HepG2 (cell line): ENCODE results near the gene FAM228A. TPM values are rescaled to one million over a fixed set of nuclear protein-coding genes. Genes with fewer than 3 reads are reported as not detected.

Experiments
- DR1 ChIP-seq: sonication (generic); formaldehyde crosslinking; IDR thresholded peaks from 2 replicates; pipeline ENCODE4 v1.8.0; 2021; ENCODE audit warnings: mild to moderate bottlenecking, missing genetic modification reagents, inconsistent platforms
- FOSL2 ChIP-seq: sonication (generic); formaldehyde crosslinking; IDR thresholded peaks from 2 replicates; pipeline ENCODE4 v1.4.0; 2020; ENCODE audit warnings: missing genetic modification reagents
- GZF1 ChIP-seq: sonication (generic); formaldehyde crosslinking; IDR thresholded peaks from 2 replicates; pipeline ENCODE4 v1.5.1; 2020; ENCODE audit warnings: mild to moderate bottlenecking, missing genetic modification reagents
- HNRNPH1 ChIP-seq: fragments of 200-400 bp; formaldehyde crosslinking; optimal IDR thresholded peaks from 2 replicates; pipeline ENCODE3; 2017; ENCODE audit warnings: mild to moderate bottlenecking, low read depth, low read length
- NR1H2 ChIP-seq: sonication (generic); formaldehyde crosslinking; IDR thresholded peaks from 2 replicates; pipeline ENCODE4 v1.8.1; 2022; ENCODE audit warnings: low read depth, missing genetic modification reagents, borderline replicate concordance
- PAF1 ChIP-seq: IDR thresholded peaks from 2 replicates; pipeline ENCODE4 v1.6.1; 2016; ENCODE audit warnings: missing genetic modification reagents, missing compliant biosample characterization
- PAX8 ChIP-seq: sonication (generic); formaldehyde crosslinking; IDR thresholded peaks from 2 replicates; pipeline ENCODE4 v1.8.0; 2022; ENCODE audit warnings: mild to moderate bottlenecking, missing genetic modification reagents, borderline replicate concordance
- TP53 ChIP-seq: sonication (generic); formaldehyde crosslinking; conservative IDR thresholded peaks from 2 replicates; pipeline ENCODE4 v1.4.0; 2020; ENCODE audit warnings: missing genetic modification reagents
- ZMYM3 ChIP-seq: sonication (generic); formaldehyde crosslinking; IDR thresholded peaks from 2 replicates; pipeline ENCODE4 v1.5.1; 2020; ENCODE audit warnings: mild to moderate bottlenecking, missing genetic modification reagents
- ZNF296 ChIP-seq: sonication (generic); formaldehyde crosslinking; conservative IDR thresholded peaks from 2 replicates; pipeline ENCODE4 v1.5.0; 2020; ENCODE audit warnings: mild to moderate bottlenecking, missing genetic modification reagents
- ZNF558 ChIP-seq: sonication (generic); formaldehyde crosslinking; IDR thresholded peaks from 2 replicates; pipeline ENCODE4 v1.9.0; 2022; ENCODE audit warnings: mild to moderate bottlenecking, missing genetic modification reagents, borderline replicate concordance
- ZNF713 ChIP-seq: sonication (generic); formaldehyde crosslinking; IDR thresholded peaks from 2 replicates; pipeline ENCODE4 v1.4.0; 2020; ENCODE audit warnings: mild to moderate bottlenecking, missing genetic modification reagents
- ZNF768 ChIP-seq: sonication (generic); formaldehyde crosslinking; IDR thresholded peaks from 2 replicates; pipeline ENCODE4 v1.4.0; 2020; ENCODE audit warnings: missing genetic modification reagents
- ZSCAN22 ChIP-seq: sonication (generic); formaldehyde crosslinking; IDR thresholded peaks from 2 replicates; pipeline ENCODE4 v1.4.0; 2020; ENCODE audit warnings: mild to moderate bottlenecking, missing genetic modification reagents
- polyA plus RNA-seq, 8 experiments: library from polyadenylated mRNA; depleted of rRNA in 3 of 8; stranded (reverse) in 7 of 8; unstranded in 1 of 8; fragments of >200 nt; fragmentation: Illumina TruSeq in 4 of 8; extraction: Trizol in 4 of 8; gene quantifications; 2 replicates each; pipeline versions ENCODE4 v1.2.1 to v1.2.3, GENCODE V29; 2011 to 2016; ENCODE audit warnings: low read depth in 4 of 8, missing spikeins in 1 of 8, mixed read lengths in 1 of 8; ENCODE audit not compliant: insufficient read depth in 1 of 8
- total RNA-seq, 5 experiments: library from RNA; depleted of rRNA; stranded (reverse); fragments of >200 nt; fragmentation: Illumina TruSeq; extraction: Trizol; gene quantifications; 2 replicates each; pipeline ENCODE4 v1.2.3, GENCODE V29; 2016; ENCODE audit warnings: low read depth in 1 of 5
- TF ChIP-seq, protein P1 (sequence below): IDR thresholded peaks from 2 replicates; pipeline ENCODE4 v1.6.1; 2018; ENCODE audit warnings: missing genetic modification reagents
- TF ChIP-seq, protein P2 (sequence below): sonication (generic); formaldehyde crosslinking; IDR thresholded peaks from 2 replicates; pipeline ENCODE4 v1.5.1; 2020; ENCODE audit warnings: mild to moderate bottlenecking, missing genetic modification reagents, borderline replicate concordance
- TF ChIP-seq, protein P3 (sequence below): sonication (generic); formaldehyde crosslinking; IDR thresholded peaks from 2 replicates; pipeline ENCODE4 v1.4.0; 2020; ENCODE audit warnings: mild to moderate bottlenecking, missing genetic modification reagents
- TF ChIP-seq, protein P4 (sequence below): sonication (generic); formaldehyde crosslinking; IDR thresholded peaks from 2 replicates; pipeline ENCODE4 v1.4.0; 2020; ENCODE audit warnings: mild to moderate bottlenecking, missing genetic modification reagents, borderline replicate concordance
- TF ChIP-seq, protein P5 (sequence below), 2 experiments: fragments of 450-650 bp in 1 of 2; sonication (generic) in 1 of 2; formaldehyde crosslinking; IDR thresholded peaks; 2 replicates each; pipeline versions ENCODE4 v1.5.0 to v1.8.0; 2020 to 2022; ENCODE audit warnings: mild to moderate bottlenecking in 1 of 2, missing genetic modification reagents in 1 of 2
- TF ChIP-seq, protein P6 (sequence below): sonication (generic); formaldehyde crosslinking; IDR thresholded peaks from 2 replicates; pipeline ENCODE4 v1.8.0; 2022; ENCODE audit warnings: missing genetic modification reagents, mild to moderate bottlenecking, borderline replicate concordance
- TF ChIP-seq, protein P7 (sequence below): sonication (generic); formaldehyde crosslinking; IDR thresholded peaks from 2 replicates; pipeline ENCODE4 v1.4.0; 2020; ENCODE audit warnings: mild to moderate bottlenecking, missing genetic modification reagents

The FAM228A gene
- total and polyA plus RNA-seq, 2 of the 13 experiments (the other 11 are each of a cell fraction or from before 2014, with no cell fraction given) = not detected

DNA sequence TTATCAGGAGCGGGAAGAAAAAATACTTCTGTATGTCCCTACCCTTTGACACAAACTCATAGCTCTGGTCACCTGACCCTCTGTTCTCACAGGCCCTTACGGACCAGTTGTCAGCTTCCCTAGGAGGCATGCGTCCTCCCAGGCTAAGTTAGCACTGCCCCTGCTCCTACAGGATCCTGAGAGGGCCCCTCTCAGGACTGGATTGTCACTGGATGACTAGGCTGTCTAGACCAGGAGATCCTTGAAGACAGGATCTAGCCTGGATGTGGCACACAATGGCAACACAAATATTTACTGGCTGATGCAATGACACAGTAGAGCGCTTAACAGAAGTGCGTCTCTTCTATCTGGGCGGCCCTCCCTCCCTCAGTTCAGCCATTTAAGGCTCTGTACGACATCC is 7.7 kb downstream of the FAM228A start (continued):
- TF ChIP-seq FOSL2 (peak; percentile 47), ZMYM3 (no peak), ZSCAN22 (no peak), ZNF768 (no peak), HNRNPH1 (no peak), DR1 (CRISPR knock-in tag) (no peak), ZNF558 (no peak), PAX8 (CRISPR knock-in tag) (no peak), NR1H2 (CRISPR knock-in tag) (no peak), GZF1 (CRISPR knock-in tag) (no peak), TP53 (CRISPR knock-in tag) (no peak), ZNF296 (no peak), ZNF713 (no peak), PAF1 (CRISPR knock-in tag) (no peak)
- TF ChIP-seq, protein P1, sequence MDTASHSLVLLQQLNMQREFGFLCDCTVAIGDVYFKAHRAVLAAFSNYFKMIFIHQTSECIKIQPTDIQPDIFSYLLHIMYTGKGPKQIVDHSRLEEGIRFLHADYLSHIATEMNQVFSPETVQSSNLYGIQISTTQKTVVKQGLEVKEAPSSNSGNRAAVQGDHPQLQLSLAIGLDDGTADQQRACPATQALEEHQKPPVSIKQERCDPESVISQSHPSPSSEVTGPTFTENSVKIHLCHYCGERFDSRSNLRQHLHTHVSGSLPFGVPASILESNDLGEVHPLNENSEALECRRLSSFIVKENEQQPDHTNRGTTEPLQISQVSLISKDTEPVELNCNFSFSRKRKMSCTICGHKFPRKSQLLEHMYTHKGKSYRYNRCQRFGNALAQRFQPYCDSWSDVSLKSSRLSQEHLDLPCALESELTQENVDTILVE (CRISPR knock-in tag) = no peak
- TF ChIP-seq, protein P2, sequence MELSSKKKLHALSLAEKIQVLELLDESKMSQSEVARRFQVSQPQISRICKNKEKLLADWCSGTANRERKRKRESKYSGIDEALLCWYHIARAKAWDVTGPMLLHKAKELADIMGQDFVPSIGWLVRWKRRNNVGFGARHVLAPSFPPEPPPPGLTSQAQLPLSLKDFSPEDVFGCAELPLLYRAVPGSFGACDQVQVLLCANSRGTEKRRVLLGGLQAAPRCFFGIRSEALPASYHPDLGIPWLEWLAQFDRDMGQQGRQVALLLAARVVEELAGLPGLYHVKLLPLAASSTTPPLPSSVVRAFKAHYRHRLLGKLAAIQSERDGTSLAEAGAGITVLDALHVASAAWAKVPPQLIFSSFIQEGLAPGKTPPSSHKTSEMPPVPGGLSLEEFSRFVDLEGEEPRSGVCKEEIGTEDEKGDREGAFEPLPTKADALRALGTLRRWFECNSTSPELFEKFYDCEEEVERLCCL = no peak
- TF ChIP-seq, protein P3, sequence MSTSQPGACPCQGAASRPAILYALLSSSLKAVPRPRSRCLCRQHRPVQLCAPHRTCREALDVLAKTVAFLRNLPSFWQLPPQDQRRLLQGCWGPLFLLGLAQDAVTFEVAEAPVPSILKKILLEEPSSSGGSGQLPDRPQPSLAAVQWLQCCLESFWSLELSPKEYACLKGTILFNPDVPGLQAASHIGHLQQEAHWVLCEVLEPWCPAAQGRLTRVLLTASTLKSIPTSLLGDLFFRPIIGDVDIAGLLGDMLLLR (CRISPR knock-in tag) = no peak
- TF ChIP-seq, protein P4, sequence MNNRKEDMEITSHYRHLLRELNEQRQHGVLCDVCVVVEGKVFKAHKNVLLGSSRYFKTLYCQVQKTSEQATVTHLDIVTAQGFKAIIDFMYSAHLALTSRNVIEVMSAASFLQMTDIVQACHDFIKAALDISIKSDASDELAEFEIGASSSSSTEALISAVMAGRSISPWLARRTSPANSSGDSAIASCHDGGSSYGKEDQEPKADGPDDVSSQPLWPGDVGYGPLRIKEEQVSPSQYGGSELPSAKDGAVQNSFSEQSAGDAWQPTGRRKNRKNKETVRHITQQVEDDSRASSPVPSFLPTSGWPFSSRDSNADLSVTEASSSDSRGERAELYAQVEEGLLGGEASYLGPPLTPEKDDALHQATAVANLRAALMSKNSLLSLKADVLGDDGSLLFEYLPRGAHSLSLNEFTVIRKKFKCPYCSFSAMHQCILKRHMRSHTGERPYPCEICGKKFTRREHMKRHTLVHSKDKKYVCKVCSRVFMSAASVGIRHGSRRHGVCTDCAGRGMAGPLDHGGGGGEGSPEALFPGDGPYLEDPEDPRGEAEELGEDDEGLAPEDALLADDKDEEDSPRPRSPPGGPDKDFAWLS (CRISPR knock-in tag) = no peak
- TF ChIP-seq, protein P5, sequence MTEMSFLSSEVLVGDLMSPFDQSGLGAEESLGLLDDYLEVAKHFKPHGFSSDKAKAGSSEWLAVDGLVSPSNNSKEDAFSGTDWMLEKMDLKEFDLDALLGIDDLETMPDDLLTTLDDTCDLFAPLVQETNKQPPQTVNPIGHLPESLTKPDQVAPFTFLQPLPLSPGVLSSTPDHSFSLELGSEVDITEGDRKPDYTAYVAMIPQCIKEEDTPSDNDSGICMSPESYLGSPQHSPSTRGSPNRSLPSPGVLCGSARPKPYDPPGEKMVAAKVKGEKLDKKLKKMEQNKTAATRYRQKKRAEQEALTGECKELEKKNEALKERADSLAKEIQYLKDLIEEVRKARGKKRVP (CRISPR knock-in tag; IDR thresholded peaks at IDR 0.05) = peak; percentile 63 to 98; a peak in 2 of 4 replicates
- TF ChIP-seq, protein P6, sequence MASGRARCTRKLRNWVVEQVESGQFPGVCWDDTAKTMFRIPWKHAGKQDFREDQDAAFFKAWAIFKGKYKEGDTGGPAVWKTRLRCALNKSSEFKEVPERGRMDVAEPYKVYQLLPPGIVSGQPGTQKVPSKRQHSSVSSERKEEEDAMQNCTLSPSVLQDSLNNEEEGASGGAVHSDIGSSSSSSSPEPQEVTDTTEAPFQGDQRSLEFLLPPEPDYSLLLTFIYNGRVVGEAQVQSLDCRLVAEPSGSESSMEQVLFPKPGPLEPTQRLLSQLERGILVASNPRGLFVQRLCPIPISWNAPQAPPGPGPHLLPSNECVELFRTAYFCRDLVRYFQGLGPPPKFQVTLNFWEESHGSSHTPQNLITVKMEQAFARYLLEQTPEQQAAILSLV (CRISPR knock-in tag) = no peak
- TF ChIP-seq, protein P7, sequence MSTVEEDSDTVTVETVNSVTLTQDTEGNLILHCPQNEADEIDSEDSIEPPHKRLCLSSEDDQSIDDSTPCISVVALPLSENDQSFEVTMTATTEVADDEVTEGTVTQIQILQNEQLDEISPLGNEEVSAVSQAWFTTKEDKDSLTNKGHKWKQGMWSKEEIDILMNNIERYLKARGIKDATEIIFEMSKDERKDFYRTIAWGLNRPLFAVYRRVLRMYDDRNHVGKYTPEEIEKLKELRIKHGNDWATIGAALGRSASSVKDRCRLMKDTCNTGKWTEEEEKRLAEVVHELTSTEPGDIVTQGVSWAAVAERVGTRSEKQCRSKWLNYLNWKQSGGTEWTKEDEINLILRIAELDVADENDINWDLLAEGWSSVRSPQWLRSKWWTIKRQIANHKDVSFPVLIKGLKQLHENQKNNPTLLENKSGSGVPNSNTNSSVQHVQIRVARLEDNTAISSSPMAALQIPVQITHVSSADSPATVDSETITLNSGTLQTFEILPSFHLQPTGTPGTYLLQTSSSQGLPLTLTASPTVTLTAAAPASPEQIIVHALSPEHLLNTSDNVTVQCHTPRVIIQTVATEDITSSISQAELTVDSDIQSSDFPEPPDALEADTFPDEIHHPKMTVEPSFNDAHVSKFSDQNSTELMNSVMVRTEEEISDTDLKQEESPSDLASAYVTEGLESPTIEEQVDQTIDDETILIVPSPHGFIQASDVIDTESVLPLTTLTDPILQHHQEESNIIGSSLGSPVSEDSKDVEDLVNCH = no peak
